Cardiac fibroblast (primary cell): ENCODE data around the gene LRBA.

Experiments
- DNase-seq, 2 donors: peaks; one replicate each; pipeline versions ENCODE4 v3.0.0 to v3.0.0-alpha.2; 2010; ENCODE audit warnings: low read depth in 2 of 2
- H3K4me3 ChIP-seq, 2 donors: replicated peaks in 1 of 2; 1 replicate in 1 of 2; 2 replicates in 1 of 2; pipeline ENCODE4 v1.5.1; 2011; ENCODE audit warnings: low read depth in 2 of 2, low read length in 2 of 2, mild to moderate bottlenecking in 2 of 2, moderate library complexity in 1 of 2
- TF ChIP-seq, protein P1 (sequence below): IDR thresholded peaks from one replicate; pipeline ENCODE4 v1.5.1; 2011; ENCODE audit warnings: low read depth, mild to moderate bottlenecking, low read length, inconsistent platforms

LRBA gene

GRCh38 chr4:150308824-150309472 is 706.1 kb downstream of the LRBA start:
- TF ChIP-seq, protein P1, sequence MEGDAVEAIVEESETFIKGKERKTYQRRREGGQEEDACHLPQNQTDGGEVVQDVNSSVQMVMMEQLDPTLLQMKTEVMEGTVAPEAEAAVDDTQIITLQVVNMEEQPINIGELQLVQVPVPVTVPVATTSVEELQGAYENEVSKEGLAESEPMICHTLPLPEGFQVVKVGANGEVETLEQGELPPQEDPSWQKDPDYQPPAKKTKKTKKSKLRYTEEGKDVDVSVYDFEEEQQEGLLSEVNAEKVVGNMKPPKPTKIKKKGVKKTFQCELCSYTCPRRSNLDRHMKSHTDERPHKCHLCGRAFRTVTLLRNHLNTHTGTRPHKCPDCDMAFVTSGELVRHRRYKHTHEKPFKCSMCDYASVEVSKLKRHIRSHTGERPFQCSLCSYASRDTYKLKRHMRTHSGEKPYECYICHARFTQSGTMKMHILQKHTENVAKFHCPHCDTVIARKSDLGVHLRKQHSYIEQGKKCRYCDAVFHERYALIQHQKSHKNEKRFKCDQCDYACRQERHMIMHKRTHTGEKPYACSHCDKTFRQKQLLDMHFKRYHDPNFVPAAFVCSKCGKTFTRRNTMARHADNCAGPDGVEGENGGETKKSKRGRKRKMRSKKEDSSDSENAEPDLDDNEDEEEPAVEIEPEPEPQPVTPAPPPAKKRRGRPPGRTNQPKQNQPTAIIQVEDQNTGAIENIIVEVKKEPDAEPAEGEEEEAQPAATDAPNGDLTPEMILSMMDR: no peak
- peak; percentile 21 to 83 for DNase-seq
- peak overlapping the region in 1 of 2 donors; percentile 8 for H3K4me3 ChIP-seq

DNA sequence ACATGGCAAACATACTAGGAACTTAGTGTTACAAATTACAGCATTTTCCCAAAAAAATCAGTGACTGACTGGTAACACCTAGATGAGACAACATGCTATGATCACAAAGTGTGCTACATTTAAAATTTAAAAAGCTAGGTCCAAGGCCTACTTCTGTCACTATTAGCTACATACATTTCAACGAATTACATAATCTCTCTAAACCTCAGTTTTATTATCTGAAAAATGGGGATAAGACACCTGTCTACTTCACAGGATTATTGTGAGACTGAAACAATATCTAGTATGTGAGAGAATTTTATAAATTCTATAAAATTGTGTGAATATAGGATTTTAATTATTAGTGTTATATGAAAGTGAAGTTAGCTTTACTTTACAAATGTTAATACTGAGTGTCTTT is 708.4 kb downstream of the LRBA start:
- TF ChIP-seq, protein P1: no peak
- DNase-seq: no peak
- H3K4me3 ChIP-seq: no peak overlapping the region

GRCh38 chr4:150305995-150306394 is 709.1 kb downstream of the LRBA start:
- H3K4me3 ChIP-seq: no peak overlapping the region
- peak; percentile 77 to 81 for DNase-seq
- TF ChIP-seq, protein P1: no peak

DNA sequence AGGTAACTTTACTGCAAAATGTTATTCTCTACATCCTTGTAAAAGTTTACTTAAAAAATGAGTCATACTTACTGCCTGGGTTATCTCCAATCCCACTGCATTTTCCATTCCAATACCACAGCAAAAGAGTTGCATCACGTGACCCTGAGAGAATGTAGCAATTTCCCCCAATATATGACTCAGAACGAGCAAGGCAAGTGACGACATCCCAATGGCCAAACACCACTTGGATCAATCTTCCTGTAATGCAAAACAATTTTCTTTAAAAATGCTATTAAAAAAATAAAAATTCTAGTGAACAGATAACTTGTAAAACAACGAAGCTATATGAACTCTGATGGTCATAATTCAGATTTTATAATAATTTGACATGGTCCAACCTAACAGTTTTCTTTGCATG is 712.5 kb downstream of the LRBA start:
- H3K4me3 ChIP-seq: no peak overlapping the region
- peak; percentile 94 to 97 for DNase-seq
- TF ChIP-seq, protein P1: no peak

GRCh38 chr4:150299816-150300215 is 715.3 kb downstream of the LRBA start:
- H3K4me3 ChIP-seq: no peak overlapping the region
- no peak for DNase-seq
- TF ChIP-seq, protein P1: no peak

DNA sequence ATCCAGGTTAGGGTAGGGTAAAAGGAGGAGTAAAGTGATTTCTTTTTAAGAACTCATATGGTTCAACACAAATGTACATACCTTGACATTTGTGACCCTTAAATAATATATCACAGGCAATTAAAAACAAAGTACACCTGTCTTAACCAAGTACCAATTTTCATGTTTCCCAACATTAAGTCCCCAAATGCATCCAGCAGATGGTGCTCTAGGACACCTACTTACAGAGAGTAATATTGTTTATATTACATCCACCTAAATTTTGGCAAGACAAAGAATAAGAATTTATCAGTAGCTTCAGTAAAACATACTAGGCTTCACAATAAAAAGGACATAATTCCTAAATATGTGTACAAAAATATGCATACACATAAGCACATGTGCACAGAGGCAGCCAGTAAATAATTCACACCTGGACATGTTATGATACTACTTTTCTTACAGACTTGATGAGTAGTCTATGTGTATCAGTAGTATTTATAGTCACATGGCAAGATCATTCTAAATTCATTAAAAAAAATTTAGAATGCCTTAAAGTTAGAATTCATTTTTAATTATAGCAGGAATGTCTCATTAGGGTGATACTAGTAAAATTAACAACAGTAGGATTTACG is 717.1 kb downstream of the LRBA start:
- no peak overlapping the region for H3K4me3 ChIP-seq
- TF ChIP-seq, protein P1: peak; percentile 73
- peak; percentile 82 to 88 for DNase-seq
